WTC11 (cell line): ENCODE results near the gene POTEB3.
"Not testable (repeated sequence)": the region's sequence is repeated elsewhere in the genome, so short reads cannot be mapped to it uniquely, and the experiment has no call there.

Experiments used
- AFF4 ChIP-seq: sonication (generic); formaldehyde crosslinking; IDR thresholded peaks from 2 replicates; pipeline ENCODE4 v1.8.1; 2023; ENCODE audit warnings: mild to moderate bottlenecking, missing genetic modification reagents, borderline replicate concordance
- E2F4 ChIP-seq: sonication (generic); formaldehyde crosslinking; IDR thresholded peaks from 2 replicates; pipeline ENCODE4 v1.8.1; 2022; ENCODE audit warnings: low read depth, mild to moderate bottlenecking, moderate library complexity, missing genetic modification reagents, borderline replicate concordance
- ELF4 ChIP-seq: sonication (generic); formaldehyde crosslinking; IDR thresholded peaks from 2 replicates; pipeline ENCODE4 v1.8.1; 2022; ENCODE audit warnings: low read depth, mild to moderate bottlenecking, moderate library complexity, missing genetic modification reagents
- FOXP1 ChIP-seq: sonication (generic); formaldehyde crosslinking; IDR thresholded peaks from 2 replicates; pipeline ENCODE4 v1.8.0; 2022; ENCODE audit warnings: missing genetic modification reagents, mild to moderate bottlenecking, moderate library complexity, borderline replicate concordance
- GABPB1 ChIP-seq: sonication (generic); formaldehyde crosslinking; IDR thresholded peaks from 2 replicates; pipeline ENCODE4 v1.8.1; 2023; ENCODE audit warnings: mild to moderate bottlenecking, missing genetic modification reagents
- NFYB ChIP-seq: sonication (generic); formaldehyde crosslinking; conservative IDR thresholded peaks from 2 replicates; pipeline ENCODE4 v1.8.0; 2022; ENCODE audit warnings: low read depth, missing genetic modification reagents
- NR3C1 ChIP-seq: sonication (generic); formaldehyde crosslinking; conservative IDR thresholded peaks from 2 replicates; pipeline ENCODE4 v1.8.1; 2023; ENCODE audit warnings: low read depth, mild to moderate bottlenecking, missing genetic modification reagents
- STAT6 ChIP-seq: sonication (generic); formaldehyde crosslinking; conservative IDR thresholded peaks from 2 replicates; pipeline ENCODE4 v1.8.1; 2023; ENCODE audit warnings: mild to moderate bottlenecking, low read depth, missing genetic modification reagents, moderate library complexity
- USF1 ChIP-seq: sonication (generic); formaldehyde crosslinking; IDR thresholded peaks from 2 replicates; pipeline ENCODE4 v1.8.0; 2022; ENCODE audit warnings: mild to moderate bottlenecking, missing genetic modification reagents
- ZNF121 ChIP-seq: sonication (generic); formaldehyde crosslinking; IDR thresholded peaks from 2 replicates; pipeline ENCODE4 v1.8.0; 2023; ENCODE audit warnings: missing genetic modification reagents
- TF ChIP-seq, protein P1 (sequence below): fragments of 200-600 bp; IDR thresholded peaks from 2 replicates; pipeline ENCODE4 v1.8.0; 2022; ENCODE audit warnings: antibody characterized with exemption
- TF ChIP-seq, protein P2 (sequence below): sonication (generic); formaldehyde crosslinking; IDR thresholded peaks from 2 replicates; pipeline ENCODE4 v1.8.1; 2023; ENCODE audit warnings: mild to moderate bottlenecking, missing genetic modification reagents, moderate library complexity

DNA sequence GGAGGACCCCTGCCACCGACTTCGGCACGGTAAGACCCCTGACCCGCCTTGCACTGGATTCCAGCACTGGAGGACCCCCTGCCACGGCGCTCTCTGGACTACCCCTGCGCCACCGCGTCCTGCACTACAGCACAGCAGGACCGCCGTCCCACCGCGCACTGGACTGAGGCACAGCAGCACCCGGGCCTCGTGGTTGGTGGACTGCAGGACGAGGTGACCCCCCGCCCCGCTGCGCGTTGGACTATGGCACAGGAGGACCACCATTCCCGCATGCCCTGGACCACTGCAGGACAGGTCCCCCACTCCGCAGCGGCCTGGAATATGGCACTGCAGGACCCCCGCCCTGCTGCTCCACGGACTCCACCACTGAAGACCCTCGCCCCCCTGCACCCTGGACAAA, 71.1 kb downstream of the POTEB3 start:
- TF ChIP-seq, protein P1, sequence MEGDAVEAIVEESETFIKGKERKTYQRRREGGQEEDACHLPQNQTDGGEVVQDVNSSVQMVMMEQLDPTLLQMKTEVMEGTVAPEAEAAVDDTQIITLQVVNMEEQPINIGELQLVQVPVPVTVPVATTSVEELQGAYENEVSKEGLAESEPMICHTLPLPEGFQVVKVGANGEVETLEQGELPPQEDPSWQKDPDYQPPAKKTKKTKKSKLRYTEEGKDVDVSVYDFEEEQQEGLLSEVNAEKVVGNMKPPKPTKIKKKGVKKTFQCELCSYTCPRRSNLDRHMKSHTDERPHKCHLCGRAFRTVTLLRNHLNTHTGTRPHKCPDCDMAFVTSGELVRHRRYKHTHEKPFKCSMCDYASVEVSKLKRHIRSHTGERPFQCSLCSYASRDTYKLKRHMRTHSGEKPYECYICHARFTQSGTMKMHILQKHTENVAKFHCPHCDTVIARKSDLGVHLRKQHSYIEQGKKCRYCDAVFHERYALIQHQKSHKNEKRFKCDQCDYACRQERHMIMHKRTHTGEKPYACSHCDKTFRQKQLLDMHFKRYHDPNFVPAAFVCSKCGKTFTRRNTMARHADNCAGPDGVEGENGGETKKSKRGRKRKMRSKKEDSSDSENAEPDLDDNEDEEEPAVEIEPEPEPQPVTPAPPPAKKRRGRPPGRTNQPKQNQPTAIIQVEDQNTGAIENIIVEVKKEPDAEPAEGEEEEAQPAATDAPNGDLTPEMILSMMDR, result not testable (repeated sequence)
- not testable (repeated sequence) for TF ChIP-seq AFF4 (CRISPR knock-in tag); GABPB1 (CRISPR knock-in tag); USF1 (CRISPR knock-in tag); NR3C1 (CRISPR knock-in tag); FOXP1; ZNF121 (CRISPR knock-in tag); STAT6 (CRISPR knock-in tag); ELF4 (CRISPR knock-in tag); NFYB (CRISPR knock-in tag); E2F4
- TF ChIP-seq, protein P2, sequence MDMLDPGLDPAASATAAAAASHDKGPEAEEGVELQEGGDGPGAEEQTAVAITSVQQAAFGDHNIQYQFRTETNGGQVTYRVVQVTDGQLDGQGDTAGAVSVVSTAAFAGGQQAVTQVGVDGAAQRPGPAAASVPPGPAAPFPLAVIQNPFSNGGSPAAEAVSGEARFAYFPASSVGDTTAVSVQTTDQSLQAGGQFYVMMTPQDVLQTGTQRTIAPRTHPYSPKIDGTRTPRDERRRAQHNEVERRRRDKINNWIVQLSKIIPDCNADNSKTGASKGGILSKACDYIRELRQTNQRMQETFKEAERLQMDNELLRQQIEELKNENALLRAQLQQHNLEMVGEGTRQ, result not testable (repeated sequence)
